Tibial artery (tissue), 4 donors: Measurements from ENCODE around the gene OR2L8.
A peak's percentile ranks its signal among the peaks of the same experiment; 100 is the strongest.

Experiments used
- DNase-seq, 2 donors: peaks; one replicate each; pipeline ENCODE4 v3.0.0-alpha.2; 2019
- H3K27ac ChIP-seq, 2 donors: fragments of 200-600 bp; sonication (generic) in 1 of 2; 1 replicate in 1 of 2; 2 replicates in 1 of 2; pipeline ENCODE4 v1.5.1; 2018 to 2019; ENCODE audit warnings: mild to moderate bottlenecking in 1 of 2
- H3K27me3 ChIP-seq, 2 donors: fragments of 200-600 bp; sonication (generic) in 1 of 2; one replicate each; pipeline versions ENCODE4 v1.5.1 to v1.6.0; 2016 to 2019
- H3K36me3 ChIP-seq, 3 donors: fragments of 200-600 bp; sonication (generic) in 2 of 3; one replicate each; pipeline ENCODE4 v1.5.1; 2016 to 2019; ENCODE audit warnings: mild to moderate bottlenecking in 2 of 3
- H3K4me1 ChIP-seq, 4 donors: fragments of 200-600 bp; sonication (generic) in 2 of 4; 1 replicate in 3 of 4; 2 replicates in 1 of 4; pipeline ENCODE4 v1.5.1; 2016 to 2019
- H3K4me3 ChIP-seq, 2 donors: fragments of 200-600 bp; sonication (generic) in 1 of 2; 1 replicate in 1 of 2; 2 replicates in 1 of 2; pipeline ENCODE4 v1.5.1; 2018 to 2019; ENCODE audit warnings: mild to moderate bottlenecking in 2 of 2
- H3K9me3 ChIP-seq, 3 donors: fragments of 200-600 bp; sonication (generic) in 1 of 3; one replicate each; pipeline ENCODE4 v1.5.1; 2016 to 2019
- CTCF ChIP-seq, 2 experiments: fragments of 200-600 bp in 1 of 2; fragments of 450-650 bp in 1 of 2; IDR thresholded peaks; one replicate each; pipeline ENCODE4 v1.5.1; 2017 to 2019; ENCODE audit warnings: antibody characterized with exemption in 2 of 2, mild to moderate bottlenecking in 1 of 2, moderate library complexity in 1 of 2
- intact Hi-C: fragments of 100-400 bp; cut with DNase I; formaldehyde crosslinking; loops from one replicate; pipeline ENCODE4 v1.15.0; 2023; ENCODE audit warnings: low total_unique reads

OR2L8 gene

GRCh38 chr1:247948558-247948957, at the start of gene OR2L8:
OR2L8 (plus strand) TSS chr1:247948858; CDS start chr1:247948858, 0 bp downstream.
- TF ChIP-seq CTCF (IDR thresholded peaks at IDR 0.05) = no peak
- H3K36me3 ChIP-seq = no peaks in the 10 kb centered on the region
- no peak within 1 kb of the TSS for H3K4me3 ChIP-seq
- no peaks in the 10 kb centered on the region for H3K27me3 ChIP-seq
- H3K27ac ChIP-seq = no peak within 1 kb of the TSS
- no peak for DNase-seq
- intact Hi-C loops = no loop called here
- H3K9me3 ChIP-seq = peaks cover 0 to 6% (median 0%) of the 10 kb centered on the region in 3 donors
- no peaks in the 10 kb centered on the region for H3K4me1 ChIP-seq

- TF ChIP-seq CTCF (IDR thresholded peaks at IDR 0.05) = no peak
- no peaks in the 10 kb centered on the region for H3K9me3 ChIP-seq
- DNase-seq = no peak
- H3K27ac ChIP-seq = no peak overlapping the region
- H3K36me3 ChIP-seq = no peaks in the 10 kb centered on the region
- intact Hi-C loops = no loop called here
- no peaks in the 10 kb centered on the region for H3K4me1 ChIP-seq
- no peak overlapping the region for H3K4me3 ChIP-seq
- H3K27me3 ChIP-seq = no peaks in the 10 kb centered on the region
Observed at GRCh38 chr1:247904122-247904521, 44.5 kb upstream of the OR2L8 start.

GRCh38 chr1:247905181-247905580, 43.5 kb upstream of the OR2L8 start:
- TF ChIP-seq CTCF (IDR thresholded peaks at IDR 0.05) = no peak
- intact Hi-C loops = no loop called here
- Histone ChIP-seq H3K27me3 (no peaks in the 10 kb centered on the region), H3K9me3 (no peaks in the 10 kb centered on the region), H3K27ac (no peak overlapping the region), H3K36me3 (no peaks in the 10 kb centered on the region), H3K4me1 (no peaks in the 10 kb centered on the region), H3K4me3 (no peak overlapping the region)
- no peak for DNase-seq

- no peak for TF ChIP-seq CTCF (IDR thresholded peaks at IDR 0.05)
- H3K36me3 ChIP-seq = no peaks in the 10 kb centered on the region
- no peaks in the 10 kb centered on the region for H3K27me3 ChIP-seq
- H3K4me1 ChIP-seq = no peaks in the 10 kb centered on the region
- H3K4me3 ChIP-seq = peak overlapping the region in 1 of 2 donors; percentile 3
- no peak for DNase-seq
- H3K9me3 ChIP-seq = no peaks in the 10 kb centered on the region
- no peak overlapping the region for H3K27ac ChIP-seq
- intact Hi-C loops = no loop called here
Observed at GRCh38 chr1:247905910-247906503, 42.7 kb upstream of the OR2L8 start.

- H3K36me3 ChIP-seq = no peaks in the 10 kb centered on the region
- H3K4me1 ChIP-seq = no peaks in the 10 kb centered on the region
- TF ChIP-seq CTCF (IDR thresholded peaks at IDR 0.05) = no peak
- no peaks in the 10 kb centered on the region for H3K9me3 ChIP-seq
- H3K4me3 ChIP-seq = peak overlapping the region in 1 of 2 donors; percentile 3
- intact Hi-C loops = no loop called here
- no peak overlapping the region for H3K27ac ChIP-seq
- no peak for DNase-seq
- no peaks in the 10 kb centered on the region for H3K27me3 ChIP-seq
Observed at GRCh38 chr1:247906504-247907047, 42.1 kb upstream of the OR2L8 start.
